Stomach (tissue), 4 donors: ENCODE data around the gene DLGAP1.

ENCODE experiments used
- CTCF ChIP-seq, 7 experiments: fragments of 450-650 bp in 4 of 7; fragments of 200-600 bp in 3 of 7; sonication (generic) in 3 of 7; IDR thresholded peaks; one replicate each; pipeline ENCODE4 v1.5.1; 2016 to 2019; ENCODE audit warnings: antibody characterized with exemption in 7 of 7, control low read depth in 2 of 7, mild to moderate bottlenecking in 1 of 7
- EP300 ChIP-seq: sonication (generic); formaldehyde crosslinking; IDR thresholded peaks from one replicate; pipeline ENCODE4 v1.6.1; 2017; ENCODE audit warnings: antibody characterized with exemption

GRCh38 chr18:3592864-3593263 is 862.2 kb downstream of the DLGAP1 start:
- TF ChIP-seq CTCF (IDR thresholded peaks at IDR 0.05) (no peak), EP300 (no peak)
